Measurements from ENCODE around the gene C11orf24. TPM values are rescaled to one million over a fixed set of nuclear protein-coding genes. Genes with fewer than 3 reads are reported as not detected.

The C11orf24 gene
- total and polyA plus RNA-seq, 11 donors = 17.6 to 60.5 (median 33.6) TPM

DNA sequence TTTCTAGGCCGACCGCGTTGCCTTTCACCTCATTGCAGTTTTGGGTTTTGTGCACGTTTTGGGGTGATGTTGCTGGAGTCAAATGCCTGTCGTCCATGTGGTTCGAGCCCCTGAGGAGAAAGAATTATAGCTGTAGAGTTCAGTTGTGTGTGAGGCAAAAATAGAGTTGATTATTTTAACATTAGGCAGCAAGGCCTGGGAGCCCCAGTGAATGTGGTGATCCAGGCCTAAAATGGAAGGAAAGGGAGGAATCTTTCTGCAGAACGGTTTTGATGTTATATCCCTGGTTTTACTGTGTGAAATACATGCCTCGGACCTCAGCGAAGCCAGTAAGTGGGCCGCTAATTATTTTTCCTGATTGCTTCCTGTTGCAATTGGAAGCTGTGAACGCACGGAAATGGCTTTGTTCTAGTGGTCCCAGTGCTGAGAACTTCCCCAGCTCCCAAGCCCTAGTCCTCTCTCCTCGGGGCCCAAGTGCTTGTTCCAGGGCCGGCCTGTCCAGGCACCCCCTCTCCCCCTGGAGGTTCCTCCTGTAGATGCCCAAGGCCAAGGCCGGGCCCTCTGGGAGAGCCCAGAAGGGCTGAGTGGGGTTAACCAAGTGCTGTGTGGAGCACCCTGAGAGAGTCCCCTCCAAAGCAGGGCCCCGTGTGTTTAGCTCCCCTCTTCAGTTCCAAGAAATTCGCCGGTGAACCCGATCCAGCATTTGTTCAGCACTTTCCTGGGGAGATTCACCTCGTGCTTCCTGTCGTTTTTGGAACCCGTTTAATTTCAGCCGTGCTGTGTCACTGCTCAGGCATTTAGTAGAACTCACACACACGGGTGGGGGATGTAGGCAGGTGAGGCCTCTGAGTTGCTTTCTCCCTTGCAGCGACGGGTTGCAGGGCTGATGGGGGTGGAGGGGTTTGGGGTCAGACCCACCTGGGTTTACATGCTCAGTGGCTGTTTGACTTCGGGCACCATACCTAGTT lies 42.7 kb upstream of the C11orf24 start:
- peak; percentile 21 to 66 (median 34) for ATAC-seq
- Histone ChIP-seq H3K36me3 (no peaks in the 10 kb centered on the region), H3K4me1 (peaks cover 0 to 57% (median 44%) of the 10 kb centered on the region in 12 donors), H3K9me3 (no peaks in the 10 kb centered on the region), H3K27ac (peak overlapping the region; percentile 47 to 93 (median 84)), H3K27me3 (peaks cover 0 to 3% (median 0%) of the 10 kb centered on the region in 9 donors), H3K4me3 (peak overlapping the region in 11 of 12 donors; percentile 61 to 94 (median 73))
- 10 to 15% (median 14%) methylated on average over 27 of the region's 27 CpGs for WGBS, 4 donors
- peak in 2 of 5 donors; percentile 37 to 56 for DNase-seq
- intact Hi-C loops (cut with DNase I) = loop anchor here in 9 of 10 donors (2.0 to 5.0 kb wide), 6 partner anchors 14 to 68 kb away; no protein-coding TSS in a partner anchor
- TF ChIP-seq, protein P1, sequence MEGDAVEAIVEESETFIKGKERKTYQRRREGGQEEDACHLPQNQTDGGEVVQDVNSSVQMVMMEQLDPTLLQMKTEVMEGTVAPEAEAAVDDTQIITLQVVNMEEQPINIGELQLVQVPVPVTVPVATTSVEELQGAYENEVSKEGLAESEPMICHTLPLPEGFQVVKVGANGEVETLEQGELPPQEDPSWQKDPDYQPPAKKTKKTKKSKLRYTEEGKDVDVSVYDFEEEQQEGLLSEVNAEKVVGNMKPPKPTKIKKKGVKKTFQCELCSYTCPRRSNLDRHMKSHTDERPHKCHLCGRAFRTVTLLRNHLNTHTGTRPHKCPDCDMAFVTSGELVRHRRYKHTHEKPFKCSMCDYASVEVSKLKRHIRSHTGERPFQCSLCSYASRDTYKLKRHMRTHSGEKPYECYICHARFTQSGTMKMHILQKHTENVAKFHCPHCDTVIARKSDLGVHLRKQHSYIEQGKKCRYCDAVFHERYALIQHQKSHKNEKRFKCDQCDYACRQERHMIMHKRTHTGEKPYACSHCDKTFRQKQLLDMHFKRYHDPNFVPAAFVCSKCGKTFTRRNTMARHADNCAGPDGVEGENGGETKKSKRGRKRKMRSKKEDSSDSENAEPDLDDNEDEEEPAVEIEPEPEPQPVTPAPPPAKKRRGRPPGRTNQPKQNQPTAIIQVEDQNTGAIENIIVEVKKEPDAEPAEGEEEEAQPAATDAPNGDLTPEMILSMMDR (IDR thresholded peaks at IDR 0.05) = no peak
- TF ChIP-seq POLR2A (IDR thresholded peaks at IDR 0.05) = no peak

DNA sequence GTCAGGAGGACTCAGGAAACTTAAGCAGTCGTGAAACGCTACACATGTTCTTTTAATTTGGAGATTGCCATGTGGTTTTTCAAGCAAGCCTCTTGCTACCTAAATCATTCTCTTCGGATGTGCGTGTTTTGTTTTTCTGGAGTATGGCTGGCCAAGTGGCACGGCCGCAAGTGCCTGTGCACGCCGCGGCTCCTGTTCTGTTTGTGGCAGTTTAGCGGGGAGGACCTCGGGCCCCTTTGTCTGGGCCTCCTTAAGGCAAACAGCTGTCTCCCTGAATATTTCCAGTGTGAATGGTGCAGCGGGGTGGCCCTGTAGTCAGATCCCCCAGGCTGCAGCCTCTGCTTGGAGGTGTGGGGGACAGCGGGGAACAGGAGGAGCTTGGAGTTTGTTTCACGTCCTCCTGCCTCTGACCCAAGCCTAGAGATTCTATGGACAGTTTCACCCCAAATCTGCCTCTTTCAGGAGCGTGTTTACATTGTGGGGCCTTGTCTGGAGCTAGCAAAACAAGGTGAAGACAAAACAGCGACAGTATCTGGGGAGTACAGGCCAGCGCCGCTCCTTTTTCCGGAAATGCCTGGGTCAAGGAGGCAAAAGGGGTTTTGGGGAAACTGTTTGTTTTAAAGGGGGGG lies 41.9 kb upstream of the C11orf24 start:
- WGBS, 4 donors = 1 to 7% (median 4%) methylated on average over 16 to 19 of the region's 19 CpGs
- peak in 2 of 4 donors; percentile 7 to 14 for ATAC-seq

DNA sequence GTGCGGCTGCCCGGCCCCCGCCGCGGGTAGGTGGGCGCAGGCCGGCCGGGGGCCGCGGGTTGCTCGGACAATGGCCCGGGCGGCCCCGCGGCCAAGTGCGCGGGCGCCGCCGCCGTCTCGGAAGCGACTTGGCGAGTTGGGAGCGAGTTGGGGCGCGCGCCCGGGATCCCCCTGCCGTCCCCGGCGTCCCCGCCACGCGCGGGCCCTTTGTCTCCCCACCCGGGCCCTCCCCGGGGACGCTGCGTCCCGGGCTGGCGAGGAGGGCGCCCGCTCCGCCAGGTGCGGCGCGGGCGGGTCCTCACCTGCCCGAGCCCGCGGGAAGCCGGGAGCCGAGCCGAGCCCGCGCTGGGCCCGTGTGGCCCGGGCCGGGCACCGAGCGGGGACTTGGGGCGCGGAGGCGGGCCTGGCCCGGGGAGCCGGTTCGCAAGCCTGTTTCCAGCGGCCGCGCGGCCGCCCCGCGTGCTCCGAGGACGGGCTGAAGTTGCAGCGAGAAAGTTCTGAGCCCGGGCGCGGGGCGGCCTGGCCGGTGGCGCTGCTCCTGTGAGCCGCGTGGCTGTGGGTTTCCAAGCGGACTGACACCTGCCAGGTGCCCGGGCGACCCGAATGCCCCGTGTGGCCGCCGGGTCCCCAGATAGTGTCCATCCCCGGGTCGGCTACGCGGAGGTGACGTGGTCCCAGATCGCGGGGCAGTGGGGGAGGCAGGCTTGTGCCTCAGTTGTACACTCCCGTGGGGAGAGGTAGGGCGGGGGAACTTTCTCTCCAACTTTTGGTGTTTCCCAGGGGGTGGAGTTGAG lies 41.2 kb upstream of the C11orf24 start:
- H3K4me1 ChIP-seq = peaks cover 0 to 56% (median 44%) of the 10 kb centered on the region in 12 donors
- DNase-seq (no peak), ATAC-seq (peak in 2 of 4 donors; percentile 2 to 16)
- intact Hi-C loops (cut with DNase I) = loop anchor here in 7 of 10 donors (2.0 to 5.0 kb wide), 4 partner anchors 39 to 69 kb away; no protein-coding TSS in a partner anchor
- no peaks in the 10 kb centered on the region for H3K36me3 ChIP-seq
- H3K27ac ChIP-seq = peak overlapping the region; percentile 47 to 93 (median 84)
- H3K27me3 ChIP-seq = peaks cover 0 to 3% (median 0%) of the 10 kb centered on the region in 9 donors
- peak overlapping the region; percentile 25 to 94 (median 72) for H3K4me3 ChIP-seq
- 1 to 2% (median 1%) methylated on average over 39 to 102 of the region's 102 CpGs for WGBS, 4 donors
- no peak for TF ChIP-seq POLR2A (IDR thresholded peaks at IDR 0.05)
- TF ChIP-seq, protein P1 (IDR thresholded peaks at IDR 0.05) = no peak
- no peaks in the 10 kb centered on the region for H3K9me3 ChIP-seq

More for the DNA sequence above, 41.9 kb upstream of the C11orf24 start:
- Histone ChIP-seq H3K4me1 (peaks cover 0 to 56% (median 44%) of the 10 kb centered on the region in 12 donors), H3K27ac (peak overlapping the region; percentile 47 to 93 (median 84)), H3K27me3 (peaks cover 0 to 3% (median 0%) of the 10 kb centered on the region in 9 donors), H3K4me3 (peak overlapping the region; percentile 25 to 94 (median 72)), H3K36me3 (no peaks in the 10 kb centered on the region), H3K9me3 (no peaks in the 10 kb centered on the region)
- DNase-seq = peak in 1 of 5 donors; percentile 35
- TF ChIP-seq, protein P1 (IDR thresholded peaks at IDR 0.05) = no peak
- no peak for TF ChIP-seq POLR2A (IDR thresholded peaks at IDR 0.05)
- intact Hi-C loops (cut with DNase I) = loop anchor here in 9 of 10 donors (2.0 to 5.0 kb wide), 6 partner anchors 15 to 69 kb away; no protein-coding TSS in a partner anchor

All from heart left ventricle (tissue), 16 donors.